ENCODE data around the gene MED26. TPM values are rescaled to one million over a fixed set of nuclear protein-coding genes. Genes with fewer than 3 reads are reported as not detected.

The MED26 gene
- total and polyA plus RNA-seq, 2 of the 8 experiments (the other 6 are each of a cell fraction or from before 2014, with no cell fraction given) = 5.3 to 10.7 TPM

GRCh38 chr19:16660763-16661479, 32.9 kb upstream of the MED26 start, which contains the start of gene TMEM38A:
TSS of gene TMEM38A (plus strand) at chr19:16661139. CDS start at chr19:16661218, 79 bp downstream.
- Histone ChIP-seq H2BK15ac (ENCODE audit: low read length) (no peak within 1 kb of the TSS), H4K5ac (ENCODE audit: insufficient read length, low read depth, low read length) (peak within 1 kb of the TSS; percentile 61), H3K27me3 (replicated peaks in 1 of 4; ENCODE audit: control insufficient read depth in 3 of 4, extremely low read depth in 1 of 4, insufficient read depth in 3 of 4, low read length in 3 of 4) (no peaks in the 10 kb centered on the region), H3K9ac (replicated peaks in 1 of 4; ENCODE audit: extremely low read depth in 1 of 4, low read depth in 3 of 4, low read length in 3 of 4) (peak within 1 kb of the TSS; percentile 70 to 96 (median 96)), H2BK120ac (replicated peaks; ENCODE audit: low read depth, low read length) (no peak within 1 kb of the TSS), H3K36me3 (ENCODE audit: control insufficient read depth in 2 of 4, insufficient read depth in 4 of 4, low read length in 3 of 4) (peaks cover 4 to 26% (median 11%) of the 10 kb centered on the region in 4 experiments; a peak in 7 of 8 replicates), H2AK5ac (ENCODE audit: low read depth, low read length) (no peak within 1 kb of the TSS), H3K79me1 (ENCODE audit: low read depth, low read length) (peaks cover 10% of the 10 kb centered on the region; the same call in 1 of the 2 replicates), H4K8ac (ENCODE audit: extremely low read depth, insufficient read depth, low read length) (peak within 1 kb of the TSS; percentile 98), H3K4me2 (ENCODE audit: insufficient read depth in 1 of 2, low read depth in 2 of 2, low read length in 2 of 2) (peak within 1 kb of the TSS; percentile 83 to 93), H3K9me3 (ENCODE audit: insufficient read depth in 2 of 2, low read depth in 1 of 2, low read length in 1 of 2) (no peaks in the 10 kb centered on the region), H3K14ac (ENCODE audit: insufficient read length) (no peak within 1 kb of the TSS), H3K4ac (replicated peaks; ENCODE audit: insufficient read length, low read depth, low read length) (peak within 1 kb of the TSS; percentile 9), H2BK20ac (ENCODE audit: low read length) (no peak within 1 kb of the TSS), H4K91ac (replicated peaks; ENCODE audit: insufficient read length, low read length) (peak within 1 kb of the TSS; percentile 96), H2BK5ac (ENCODE audit: low read depth, low read length) (peak within 1 kb of the TSS; percentile 99), H3K23ac (ENCODE audit: insufficient read length) (no peak within 1 kb of the TSS), H3K4me1 (replicated peaks in 1 of 4; ENCODE audit: control insufficient read depth in 3 of 4, insufficient read depth in 4 of 4, low read length in 3 of 4) (peaks cover 0 to 5% (median 3%) of the 10 kb centered on the region in 4 experiments; a peak in 4 of 7 replicates), H2AFZ (ENCODE audit: low read length) (peak within 1 kb of the TSS; percentile 18; the same call in 1 of the 2 replicates), H3K18ac (ENCODE audit: extremely low read depth, low read length) (peak within 1 kb of the TSS; percentile 87), H3K27ac (ENCODE audit: low read depth, low read length) (peak within 1 kb of the TSS; percentile 95), H3K4me3 (ENCODE audit: extremely low read depth in 1 of 4, insufficient read depth in 2 of 4, low read depth in 3 of 4, low read length in 4 of 4) (peak within 1 kb of the TSS; percentile 90 to 95 (median 91)), H2BK12ac (ENCODE audit: low read depth, low read length) (peak within 1 kb of the TSS; percentile 55; the same call in 1 of the 2 replicates), H4K20me1 (replicated peaks in 1 of 2; ENCODE audit: control insufficient read depth in 1 of 2, insufficient read depth in 2 of 2, low read length in 2 of 2) (peaks cover 9 to 20% of the 10 kb centered on the region in 2 experiments), H3K79me2 (ENCODE audit: control insufficient read depth in 1 of 2, insufficient read depth in 2 of 2, low read length in 2 of 2) (peaks cover 10 to 42% of the 10 kb centered on the region in 2 experiments), H3K56ac (replicated peaks; ENCODE audit: insufficient read length, low read depth, low read length) (peak within 1 kb of the TSS; percentile 94), H3K23me2 (ENCODE audit: low read depth, low read length) (peaks cover 16% of the 10 kb centered on the region; the same call in 1 of the 2 replicates)
- peak in 1 of 2 experiments; percentile 69 for DNase-seq (ENCODE audit: low read depth in 1 of 2, low spot score in 2 of 2)
- CTCF ChIA-PET (ENCODE audit: partially characterized antibody) = interaction anchor here (0.6 to 0.7 kb wide), 2 partner anchors 111 to 161 kb away, joined by 3 to 6 read pairs; no protein-coding TSS in a partner anchor
- TF ChIP-seq BACH1 (IDR thresholded peaks at IDR 0.05; ENCODE audit: low read length) (peak; percentile 30; the same call in 1 of the 2 replicates), PHF8 (conservative IDR thresholded peaks at IDR 0.05; ENCODE audit: low read depth, low read length) (peak; percentile 46; the same call in 1 of the 2 replicates), ASH2L (IDR thresholded peaks at IDR 0.05; ENCODE audit: low read length) (peak; percentile 18), ZNF274 (IDR thresholded peaks at IDR 0.05; ENCODE audit: borderline replicate concordance, extremely low read depth, low read length) (no peak), KDM4A (IDR thresholded peaks at IDR 0.05; ENCODE audit: low read depth, low read length, severe bottlenecking) (peak; percentile 59)
- no peak for FAIRE-seq
- 7% methylated on average over 17 of the region's 76 CpGs; no CpG with 5 or more reads in 1 of the 2 experiments for WGBS, 2 experiments (ENCODE audit: extremely low coverage in 1 of 2, insufficient coverage in 1 of 2, insufficient read length in 1 of 2, insufficient replicate concordance in 2 of 2, low coverage in 1 of 2, low lambda C conversion rate in 2 of 2, missing lambda C conversion rate in 1 of 2)
- POLR2A ChIA-PET (ENCODE audit: partially characterized antibody) = interaction anchor here (0.6 to 4.2 kb wide), 18 partner anchors 9 to 197 kb away, joined by 3 to 27 read pairs (median 4); partner anchors contain the start of genes MED26 and SLC35E1

Data from H1 (cell line).